Adrenal gland (tissue), 5 donors: ENCODE measurements around the gene CRCP.

ENCODE experiments used
- POLR2A ChIP-seq, 2 donors: fragments of 450-650 bp; IDR thresholded peaks; one replicate each; pipeline ENCODE4 v1.6.1; 2017; ENCODE audit warnings: antibody characterized with exemption in 2 of 2, mild to moderate bottlenecking in 2 of 2, moderate library complexity in 1 of 2
- TF ChIP-seq, protein P1 (sequence below), 6 experiments: fragments of 450-650 bp in 4 of 6; fragments of 200-600 bp in 2 of 6; sonication (generic) in 1 of 6; IDR thresholded peaks; 1 replicate in 5 of 6; 2 replicates in 1 of 6; pipeline versions ENCODE4 v1.5.1 to v1.8.0; 2016 to 2021; ENCODE audit warnings: antibody characterized with exemption in 6 of 6, mild to moderate bottlenecking in 2 of 6, moderate library complexity in 1 of 6
- donor health status: DM: no; HTN: no; CAD: no.

DNA sequence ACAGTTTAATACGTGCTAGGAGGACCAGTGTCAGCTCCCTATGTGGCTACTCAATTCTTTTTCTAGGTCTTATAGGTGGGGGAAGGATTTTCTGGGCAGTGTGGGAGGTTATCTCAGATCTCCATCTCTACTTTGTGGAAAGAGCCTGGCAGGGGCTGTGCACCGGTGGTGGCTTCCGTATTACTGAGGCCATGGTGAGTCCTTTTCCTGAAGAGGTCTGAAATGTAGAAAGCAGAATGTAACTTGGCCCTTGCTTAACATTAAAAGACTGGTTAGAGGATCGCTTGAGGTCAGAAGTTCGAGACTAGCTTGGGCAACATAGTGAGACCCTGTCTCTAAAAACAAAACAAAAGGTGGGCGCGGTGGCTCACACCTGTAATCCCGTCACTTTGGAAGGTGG is 87.8 kb downstream of the CRCP start:
- TF ChIP-seq, protein P1, sequence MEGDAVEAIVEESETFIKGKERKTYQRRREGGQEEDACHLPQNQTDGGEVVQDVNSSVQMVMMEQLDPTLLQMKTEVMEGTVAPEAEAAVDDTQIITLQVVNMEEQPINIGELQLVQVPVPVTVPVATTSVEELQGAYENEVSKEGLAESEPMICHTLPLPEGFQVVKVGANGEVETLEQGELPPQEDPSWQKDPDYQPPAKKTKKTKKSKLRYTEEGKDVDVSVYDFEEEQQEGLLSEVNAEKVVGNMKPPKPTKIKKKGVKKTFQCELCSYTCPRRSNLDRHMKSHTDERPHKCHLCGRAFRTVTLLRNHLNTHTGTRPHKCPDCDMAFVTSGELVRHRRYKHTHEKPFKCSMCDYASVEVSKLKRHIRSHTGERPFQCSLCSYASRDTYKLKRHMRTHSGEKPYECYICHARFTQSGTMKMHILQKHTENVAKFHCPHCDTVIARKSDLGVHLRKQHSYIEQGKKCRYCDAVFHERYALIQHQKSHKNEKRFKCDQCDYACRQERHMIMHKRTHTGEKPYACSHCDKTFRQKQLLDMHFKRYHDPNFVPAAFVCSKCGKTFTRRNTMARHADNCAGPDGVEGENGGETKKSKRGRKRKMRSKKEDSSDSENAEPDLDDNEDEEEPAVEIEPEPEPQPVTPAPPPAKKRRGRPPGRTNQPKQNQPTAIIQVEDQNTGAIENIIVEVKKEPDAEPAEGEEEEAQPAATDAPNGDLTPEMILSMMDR (IDR thresholded peaks at IDR 0.05): no peak
- no peak for TF ChIP-seq POLR2A (IDR thresholded peaks at IDR 0.05)
